CD14-positive monocyte (primary cell): ENCODE data around the gene MBOAT7. TPM values are rescaled to one million over a fixed set of nuclear protein-coding genes. Genes with fewer than 3 reads are reported as not detected.

Source experiments
- DNase-seq, 3 donors: peaks; one replicate each; pipeline ENCODE4 v3.0.0-alpha.2; 2011 to 2022
- H2AFZ ChIP-seq: 2 replicates; pipeline ENCODE4 v1.6.0; 2012; ENCODE audit warnings: mild to moderate bottlenecking, low read depth, low read length, inconsistent platforms; ENCODE audit not compliant: insufficient read depth, poor library complexity, severe bottlenecking
- H3K27ac ChIP-seq, 2 donors: 1 replicate in 1 of 2; 2 replicates in 1 of 2; pipeline ENCODE4 v1.5.1; 2012 to 2013; ENCODE audit warnings: low read length in 2 of 2, control low read depth in 1 of 2, inconsistent platforms in 1 of 2, low read depth in 1 of 2, mild to moderate bottlenecking in 1 of 2
- H3K27me3 ChIP-seq, 2 donors: one replicate each; pipeline versions ENCODE4 v1.6.0 to v1.6.1; 2011 to 2013; ENCODE audit warnings: low read length in 2 of 2; ENCODE audit not compliant: control insufficient read depth in 2 of 2, insufficient read depth in 2 of 2
- H3K36me3 ChIP-seq, 2 donors: replicated peaks in 1 of 2; 1 replicate in 1 of 2; 2 replicates in 1 of 2; pipeline versions ENCODE4 v1.5.1 to v1.6.1; 2012 to 2013; ENCODE audit warnings: low read length in 2 of 2, control low read depth in 1 of 2, inconsistent platforms in 1 of 2, mild to moderate bottlenecking in 1 of 2; ENCODE audit not compliant: insufficient read depth in 2 of 2, control insufficient read depth in 1 of 2
- H3K4me1 ChIP-seq, 2 donors: 1 replicate in 1 of 2; 2 replicates in 1 of 2; pipeline versions ENCODE4 v1.5.1 to v1.6.1; 2012 to 2013; ENCODE audit warnings: low read length in 2 of 2, control low read depth in 1 of 2, inconsistent platforms in 1 of 2, mild to moderate bottlenecking in 1 of 2, moderate library complexity in 1 of 2; ENCODE audit not compliant: insufficient read depth in 2 of 2, control insufficient read depth in 1 of 2
- H3K4me2 ChIP-seq: replicated peaks from 2 replicates; pipeline ENCODE3; 2012; ENCODE audit warnings: low read length, moderate library complexity, mild to moderate bottlenecking; ENCODE audit not compliant: poor library complexity, severe bottlenecking; ENCODE audit errors: extremely low read depth
- H3K4me3 ChIP-seq, 3 experiments: fragments of 200-600 bp in 1 of 3; sonication (generic) in 1 of 3; replicated peaks in 1 of 3; 1 replicate in 2 of 3; 2 replicates in 1 of 3; pipeline ENCODE4 v1.5.1; 2011 to 2013; ENCODE audit warnings: low read length in 3 of 3, mild to moderate bottlenecking in 3 of 3, control low read depth in 2 of 3, low read depth in 2 of 3, inconsistent platforms in 1 of 3, moderate library complexity in 1 of 3
- H3K79me2 ChIP-seq: 2 replicates; pipeline ENCODE4 v1.6.0; 2012; ENCODE audit warnings: mild to moderate bottlenecking, control low read depth, inconsistent platforms, low read length, moderate library complexity; ENCODE audit not compliant: insufficient read depth
- H3K9ac ChIP-seq: 2 replicates; pipeline ENCODE4 v1.6.0; 2017; ENCODE audit warnings: low read length, mild to moderate bottlenecking; ENCODE audit not compliant: insufficient read depth, poor library complexity, severe bottlenecking
- H3K9me3 ChIP-seq, 2 donors: replicated peaks in 1 of 2; 1 replicate in 1 of 2; 2 replicates in 1 of 2; pipeline versions ENCODE4 v1.5.1 to v1.6.1; 2012 to 2013; ENCODE audit warnings: low read length in 2 of 2, control low read depth in 1 of 2; ENCODE audit not compliant: control insufficient read depth in 1 of 2, insufficient read depth in 1 of 2
- H4K20me1 ChIP-seq: 2 replicates; pipeline ENCODE4 v1.6.0; 2012; ENCODE audit warnings: mild to moderate bottlenecking, low read length, control low read depth, moderate library complexity; ENCODE audit not compliant: insufficient read depth
- H3K27ac Mint-ChIP-seq, 7 donors: one replicate each; pipeline ENCODE4 v1.8.0; 2020; ENCODE audit warnings: mild to moderate bottlenecking in 7 of 7, mixed read lengths in 7 of 7, moderate library complexity in 6 of 7, inconsistent platforms in 2 of 7
- H3K27me3 Mint-ChIP-seq, 3 donors: one replicate each; pipeline ENCODE4 v1.8.0; 2021 to 2022; ENCODE audit warnings: low read depth in 3 of 3, mild to moderate bottlenecking in 3 of 3, mixed read lengths in 3 of 3, moderate library complexity in 3 of 3, inconsistent platforms in 1 of 3
- H3K36me3 Mint-ChIP-seq, 2 donors: one replicate each; pipeline ENCODE4 v1.8.0; 2020; ENCODE audit warnings: mixed read lengths in 2 of 2, inconsistent platforms in 1 of 2, mild to moderate bottlenecking in 1 of 2
- H3K4me1 Mint-ChIP-seq: one replicate; pipeline ENCODE4 v1.8.0; 2020; ENCODE audit warnings: mild to moderate bottlenecking, mixed read lengths
- H3K4me3 Mint-ChIP-seq, 2 donors: one replicate each; pipeline ENCODE4 v1.8.0; 2020; ENCODE audit warnings: mild to moderate bottlenecking in 2 of 2, mixed read lengths in 2 of 2, moderate library complexity in 1 of 2
- H3K9me3 Mint-ChIP-seq, 7 donors: one replicate each; pipeline ENCODE4 v1.8.0; 2020 to 2022; ENCODE audit warnings: mixed read lengths in 7 of 7, mild to moderate bottlenecking in 6 of 7, moderate library complexity in 6 of 7, inconsistent platforms in 2 of 7
- WGBS: methylation state at CpG from one replicate; pipeline ENCODE4 v1.1.5; 2013; ENCODE audit warnings: missing lambda C conversion rate; ENCODE audit not compliant: insufficient coverage; 5-methylcytosine and 5-hydroxymethylcytosine counted together
- intact Hi-C, 2 donors: fragments of 100-400 bp; cut with micrococcal nuclease; formaldehyde crosslinking; loops; one replicate each; pipeline versions ENCODE4 v1.15.0 to v1.15.1; 2023
- polyA plus RNA-seq, 3 donors: library from polyadenylated mRNA; depleted of rRNA in 1 of 3; unstranded in 2 of 3; stranded (reverse) in 1 of 3; fragments of 300-500 nt in 2 of 3; fragments of >200 nt in 1 of 3; fragmentation: Illumina TruSeq in 2 of 3; gene quantifications; 1 replicate in 2 of 3; 2 replicates in 1 of 3; pipeline ENCODE4 v1.2.3, GENCODE V29; 2012 to 2021
- TF ChIP-seq, protein P1 (sequence below): fragments of 200-600 bp; IDR thresholded peaks from one replicate; pipeline ENCODE4 v1.8.0; 2022; ENCODE audit warnings: antibody characterized with exemption, mild to moderate bottlenecking

The MBOAT7 gene
- polyA plus RNA-seq, 3 donors, result 84.0 to 115 (median 111) TPM

DNA sequence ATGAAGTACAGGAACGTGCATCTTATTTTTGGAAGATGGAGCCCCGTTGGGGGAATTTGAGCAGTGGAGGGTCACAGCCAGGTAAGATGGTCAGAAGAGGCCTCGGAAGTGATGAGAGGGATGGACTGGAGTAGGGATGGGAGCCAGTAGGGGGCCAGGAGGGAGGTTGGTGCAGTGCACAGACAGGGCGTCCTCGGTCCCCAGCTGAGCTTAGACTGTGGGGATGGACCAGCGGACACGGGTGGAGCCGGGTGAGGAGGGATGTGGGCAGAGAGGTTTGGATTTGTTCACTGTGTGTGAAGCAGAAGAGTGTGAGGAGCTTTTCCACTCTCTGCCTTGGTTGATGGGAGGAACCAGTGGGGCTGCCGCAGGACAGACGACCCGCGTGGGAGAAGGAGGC, 21.9 kb upstream of the MBOAT7 start:
- Histone ChIP-seq H3K27me3 (no peaks in the 10 kb centered on the region), H4K20me1 (peaks cover 6% of the 10 kb centered on the region), H3K79me2 (peaks cover 54% of the 10 kb centered on the region), H3K4me1 (peaks cover 55 to 73% of the 10 kb centered on the region in 2 donors), H3K9ac (peak overlapping the region; percentile 55), H3K4me3 (peak overlapping the region in 2 of 3 experiments; percentile 17 to 58), H3K27ac (peak overlapping the region; percentile 97 to 100), H3K9me3 (no peaks in the 10 kb centered on the region), H2AFZ (no peak overlapping the region), H3K36me3 (peaks cover 17% of the 10 kb centered on the region in 2 donors), H3K4me2 (peak overlapping the region; percentile 48)
- WGBS, result 56% methylated on average over 8 of the region's 12 CpGs
- DNase-seq, result no peak
- Mint-ChIP-seq H3K4me3 (peak overlapping the region; percentile 76 to 88), H3K27ac (peak overlapping the region; percentile 99 to 100 (median 100)), H3K27me3 (peaks cover 0 to 13% (median 2%) of the 10 kb centered on the region in 3 donors), H3K9me3 (peaks cover 0 to 4% (median 0%) of the 10 kb centered on the region in 7 donors), H3K36me3 (peaks cover 46 to 55% of the 10 kb centered on the region in 2 donors), H3K4me1 (peaks cover 75% of the 10 kb centered on the region)
- intact Hi-C loops, result loop anchor here in 1 of 2 donors (5.0 kb wide), 1 partner anchor 36 kb away; no protein-coding TSS in a partner anchor
- TF ChIP-seq, protein P1, sequence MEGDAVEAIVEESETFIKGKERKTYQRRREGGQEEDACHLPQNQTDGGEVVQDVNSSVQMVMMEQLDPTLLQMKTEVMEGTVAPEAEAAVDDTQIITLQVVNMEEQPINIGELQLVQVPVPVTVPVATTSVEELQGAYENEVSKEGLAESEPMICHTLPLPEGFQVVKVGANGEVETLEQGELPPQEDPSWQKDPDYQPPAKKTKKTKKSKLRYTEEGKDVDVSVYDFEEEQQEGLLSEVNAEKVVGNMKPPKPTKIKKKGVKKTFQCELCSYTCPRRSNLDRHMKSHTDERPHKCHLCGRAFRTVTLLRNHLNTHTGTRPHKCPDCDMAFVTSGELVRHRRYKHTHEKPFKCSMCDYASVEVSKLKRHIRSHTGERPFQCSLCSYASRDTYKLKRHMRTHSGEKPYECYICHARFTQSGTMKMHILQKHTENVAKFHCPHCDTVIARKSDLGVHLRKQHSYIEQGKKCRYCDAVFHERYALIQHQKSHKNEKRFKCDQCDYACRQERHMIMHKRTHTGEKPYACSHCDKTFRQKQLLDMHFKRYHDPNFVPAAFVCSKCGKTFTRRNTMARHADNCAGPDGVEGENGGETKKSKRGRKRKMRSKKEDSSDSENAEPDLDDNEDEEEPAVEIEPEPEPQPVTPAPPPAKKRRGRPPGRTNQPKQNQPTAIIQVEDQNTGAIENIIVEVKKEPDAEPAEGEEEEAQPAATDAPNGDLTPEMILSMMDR, result no peak

DNA sequence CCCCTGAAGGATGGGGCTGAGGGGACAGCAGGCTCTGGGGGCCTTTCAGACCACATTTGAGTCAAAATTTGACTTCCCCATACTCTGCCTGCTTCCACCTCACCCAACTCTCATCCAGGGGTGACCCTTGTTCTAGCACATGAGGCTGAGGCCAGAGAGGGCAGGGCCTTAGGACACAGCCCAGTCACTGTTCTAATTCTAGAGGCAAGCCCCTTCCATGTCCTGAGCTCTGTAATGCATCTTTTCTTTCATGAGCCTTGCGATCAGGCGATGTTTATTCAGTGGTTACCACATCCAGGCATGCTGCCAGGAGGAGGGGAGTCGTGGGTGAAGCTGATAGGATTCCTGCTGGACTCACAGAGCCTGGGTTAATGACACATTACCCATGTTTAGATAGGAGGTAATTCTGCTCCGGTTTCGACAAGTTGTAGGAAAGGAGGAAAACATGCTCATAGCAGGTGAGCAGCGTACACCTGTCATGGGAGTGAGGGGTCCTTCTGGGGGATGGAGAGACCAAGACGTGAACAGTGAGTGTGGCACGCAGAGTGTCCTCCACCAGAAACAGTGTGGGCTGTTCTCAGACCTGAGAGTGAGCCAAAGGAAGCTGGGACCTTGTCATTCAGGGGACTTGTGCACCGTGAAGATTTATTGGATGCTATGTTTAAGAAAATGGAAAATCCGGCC, 20.6 kb upstream of the MBOAT7 start:
- peaks cover 66% of the 10 kb centered on the region for H3K79me2 ChIP-seq
- DNase-seq, result peak; percentile 87 to 95 (median 89)
- Mint-ChIP-seq H3K9me3 (peaks cover 0 to 4% (median 0%) of the 10 kb centered on the region in 7 donors), H3K27me3 (peaks cover 0 to 13% (median 2%) of the 10 kb centered on the region in 3 donors), H3K4me3 (peak overlapping the region; percentile 68 to 88), H3K36me3 (peaks cover 55 to 62% of the 10 kb centered on the region in 2 donors), H3K4me1 (peaks cover 81% of the 10 kb centered on the region), H3K27ac (peak overlapping the region; percentile 99 to 100 (median 100))
- H3K4me1 ChIP-seq, result peaks cover 67 to 75% of the 10 kb centered on the region in 2 donors
- H4K20me1 ChIP-seq, result peaks cover 16% of the 10 kb centered on the region
- H3K4me3 ChIP-seq, result peak overlapping the region; percentile 3 to 58 (median 25)
- intact Hi-C loops, result loop anchor here (2.0 to 5.0 kb wide), 3 partner anchors 21 to 162 kb away; no protein-coding TSS in a partner anchor
- H3K36me3 ChIP-seq, result peaks cover 26 to 27% of the 10 kb centered on the region in 2 donors
- no peak overlapping the region for H2AFZ ChIP-seq
- 6% methylated on average over 9 of the region's 10 CpGs for WGBS
- H3K4me2 ChIP-seq, result peak overlapping the region; percentile 48
- H3K9me3 ChIP-seq, result no peaks in the 10 kb centered on the region
- peak overlapping the region; percentile 97 to 100 for H3K27ac ChIP-seq
- peak overlapping the region; percentile 81 for H3K9ac ChIP-seq
- TF ChIP-seq, protein P1, result no peak
- no peaks in the 10 kb centered on the region for H3K27me3 ChIP-seq
